SK-N-SH (cell line): ENCODE measurements around the gene OXER1.

Source experiments
- CTCF ChIP-seq: fragments of 200-600 bp; sonication (generic); IDR thresholded peaks from 2 replicates; pipeline ENCODE4 v1.6.1; 2017; ENCODE audit warnings: antibody characterized with exemption, mild to moderate bottlenecking, moderate library complexity
- EZH2phosphoT487 ChIP-seq: fragments of 200-600 bp; sonication (generic); IDR thresholded peaks from 2 replicates; pipeline ENCODE4 v1.6.1; 2017; ENCODE audit warnings: low read depth, mixed run types, mild to moderate bottlenecking, antibody characterized with exemption, moderate library complexity, borderline replicate concordance
- RAD21 ChIP-seq: IDR thresholded peaks from 2 replicates; pipeline ENCODE4 v1.6.1; 2012; ENCODE audit warnings: mild to moderate bottlenecking, low read length
- RFX5 ChIP-seq: IDR thresholded peaks from 2 replicates; pipeline ENCODE4 v1.6.1; 2012; ENCODE audit warnings: mild to moderate bottlenecking, improper control_type of control experiment, low read length
- TAF1 ChIP-seq: IDR thresholded peaks from 2 replicates; pipeline ENCODE4 v1.6.1; 2012; ENCODE audit warnings: low read depth, mild to moderate bottlenecking, low read length, moderate library complexity, borderline replicate concordance

GRCh38 chr2:42793334-42794270, 29.7 kb upstream of the OXER1 start:
- TF ChIP-seq RFX5 (no peak), TAF1 (no peak), RAD21 (no peak), EZH2phosphoT487 (no peak), CTCF (no peak)
